Retinal pigment epithelial cell (primary cell): ENCODE data around the gene POLD1.

Source experiments
- DNase-seq: peaks from one replicate; pipeline ENCODE4 v3.0.0-alpha.2; 2010; ENCODE audit warnings: low read depth
- H3K4me3 ChIP-seq: 2 replicates; pipeline ENCODE4 v1.5.1; 2011; ENCODE audit warnings: mild to moderate bottlenecking, low read length, control low read depth, moderate library complexity
- CTCF ChIP-seq: conservative IDR thresholded peaks from 2 replicates; pipeline ENCODE4 v1.5.1; 2011; ENCODE audit warnings: low read depth, low read length, control low read depth, inconsistent platforms

POLD1 gene

GRCh38 chr19:50359328-50359818 lies 24.8 kb upstream of the POLD1 start:
- DNase-seq, result no peak
- no peak for TF ChIP-seq CTCF

GRCh38 chr19:50361290-50362029 lies 22.7 kb upstream of the POLD1 start:
- H3K4me3 ChIP-seq, result no peak overlapping the region
- TF ChIP-seq CTCF, result no peak
- DNase-seq, result no peak

More at GRCh38 chr19:50359328-50359818, 24.8 kb upstream of the POLD1 start:
- no peak overlapping the region for H3K4me3 ChIP-seq

GRCh38 chr19:50362030-50362412 lies 22.1 kb upstream of the POLD1 start:
- no peak for TF ChIP-seq CTCF
- DNase-seq, result no peak
- no peak overlapping the region for H3K4me3 ChIP-seq

- TF ChIP-seq CTCF, result no peak
- no peak overlapping the region for H3K4me3 ChIP-seq
- DNase-seq, result no peak
These were observed 21.3 kb upstream of the POLD1 start for GRCh38 chr19:50362656-50363424.

- DNase-seq, result no peak
- TF ChIP-seq CTCF, result no peak
- H3K4me3 ChIP-seq, result no peak within 1 kb of the TSS
These were observed 18.5 kb upstream of the POLD1 start, which contains the start of gene NAPSA for GRCh38 chr19:50365434-50366306. Gene NAPSA (minus strand): TSS chr19:50365639. CDS start chr19:50365621, 18 bp downstream.

GRCh38 chr19:50368649-50369570 lies 15.2 kb upstream of the POLD1 start:
- DNase-seq, result peak; percentile 46
- peak overlapping the region; percentile 78 for H3K4me3 ChIP-seq
- peak; percentile 80 for TF ChIP-seq CTCF
